Esophagus muscularis mucosa (tissue), 3 donors: ENCODE results near the gene ZFHX2.

Source experiments
- CTCF ChIP-seq, 3 experiments: fragments of 200-600 bp in 2 of 3; fragments of 450-650 bp in 1 of 3; sonication (generic) in 2 of 3; IDR thresholded peaks; one replicate each; pipeline ENCODE4 v1.5.1; 2017 to 2019; ENCODE audit warnings: antibody characterized with exemption in 3 of 3, mild to moderate bottlenecking in 2 of 3, moderate library complexity in 1 of 3
- POLR2AphosphoS5 ChIP-seq, 2 donors: sonication (generic); formaldehyde crosslinking; IDR thresholded peaks; one replicate each; pipeline ENCODE4 v1.6.1; 2017; ENCODE audit warnings: antibody characterized with exemption in 2 of 2

- TF ChIP-seq CTCF (IDR thresholded peaks at IDR 0.05) (no peak), POLR2AphosphoS5 (IDR thresholded peaks at IDR 0.05) (no peak)
These were observed 26.0 kb downstream of the ZFHX2 start for GRCh38 chr14:23525611-23526010.
